Measurements from ENCODE around the gene B3GNT2.

B3GNT2 gene

DNA sequence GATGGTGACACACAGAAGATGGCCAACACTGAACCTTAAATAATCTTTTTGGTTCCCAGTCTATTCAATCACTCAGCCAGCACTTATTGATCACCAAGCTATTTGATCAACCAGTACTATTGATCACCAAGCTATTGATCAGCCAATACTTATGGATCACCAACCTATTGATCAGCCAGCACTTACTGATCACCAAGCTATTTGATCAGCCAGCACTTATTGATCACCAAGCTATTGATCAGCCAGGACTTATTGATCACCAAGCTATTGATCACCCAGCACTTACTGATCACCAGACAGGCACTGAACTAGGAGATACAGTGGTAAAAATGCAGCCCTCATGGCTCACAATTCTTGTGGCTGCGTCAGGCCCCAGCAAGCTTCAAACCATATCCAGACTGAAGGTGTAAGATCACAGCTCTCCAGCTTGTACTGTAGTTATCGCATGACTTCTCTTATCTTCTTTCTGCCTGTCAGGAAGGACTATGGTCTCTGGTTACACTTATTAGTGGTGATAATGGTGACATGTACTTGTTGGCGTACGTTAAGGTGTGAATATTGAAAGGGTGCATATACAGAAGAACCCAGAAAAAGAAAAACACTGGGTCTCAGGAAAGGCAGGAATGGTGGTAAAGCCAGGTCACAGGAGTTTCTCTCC is 18.4 kb upstream of the B3GNT2 start:
- no peak for TF ChIP-seq CTCF (IDR thresholded peaks at IDR 0.05; ENCODE audit: low read depth, low read length, missing control alignments)
- DNase-seq (ENCODE audit: extremely low read depth, low read depth): no peak
- no peak overlapping the region for H3K4me3 ChIP-seq (replicated peaks; ENCODE audit: low read depth, low read length)

GRCh38 chr2:62178741-62179271 is 17.1 kb upstream of the B3GNT2 start:
- no peak for DNase-seq (ENCODE audit: extremely low read depth, low read depth)
- H3K4me3 ChIP-seq (replicated peaks; ENCODE audit: low read depth, low read length): no peak overlapping the region
- TF ChIP-seq CTCF (IDR thresholded peaks at IDR 0.05; ENCODE audit: low read depth, low read length, missing control alignments): no peak

DNA sequence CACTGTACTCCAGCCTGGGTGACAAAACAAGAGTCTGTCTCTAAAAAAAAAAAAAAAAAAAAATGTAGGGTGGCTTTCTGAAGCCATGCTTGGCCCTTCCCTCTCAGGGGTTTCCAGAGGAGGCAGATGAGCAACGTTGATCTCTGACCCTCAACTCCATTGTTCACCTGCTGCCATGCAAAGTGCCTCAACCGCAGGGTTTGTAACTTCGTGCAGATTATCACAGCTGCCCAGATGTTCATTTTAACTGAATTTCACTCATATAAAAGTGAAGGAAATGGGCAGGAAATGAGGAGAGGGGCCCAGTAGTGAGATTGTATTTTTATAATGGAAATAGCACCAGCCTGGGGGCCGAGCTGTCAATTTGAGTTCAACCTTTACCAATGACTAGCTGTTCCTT is 14.9 kb upstream of the B3GNT2 start:
- H3K4me3 ChIP-seq (replicated peaks; ENCODE audit: low read depth, low read length): no peak overlapping the region
- TF ChIP-seq CTCF (IDR thresholded peaks at IDR 0.05; ENCODE audit: low read depth, low read length, missing control alignments): no peak
- no peak for DNase-seq (ENCODE audit: extremely low read depth, low read depth)

GRCh38 chr2:62181843-62182242 is 14.1 kb upstream of the B3GNT2 start:
- DNase-seq (ENCODE audit: extremely low read depth, low read depth): no peak
- TF ChIP-seq CTCF (IDR thresholded peaks at IDR 0.05; ENCODE audit: low read depth, low read length, missing control alignments): no peak
- H3K4me3 ChIP-seq (replicated peaks; ENCODE audit: low read depth, low read length): no peak overlapping the region

DNA sequence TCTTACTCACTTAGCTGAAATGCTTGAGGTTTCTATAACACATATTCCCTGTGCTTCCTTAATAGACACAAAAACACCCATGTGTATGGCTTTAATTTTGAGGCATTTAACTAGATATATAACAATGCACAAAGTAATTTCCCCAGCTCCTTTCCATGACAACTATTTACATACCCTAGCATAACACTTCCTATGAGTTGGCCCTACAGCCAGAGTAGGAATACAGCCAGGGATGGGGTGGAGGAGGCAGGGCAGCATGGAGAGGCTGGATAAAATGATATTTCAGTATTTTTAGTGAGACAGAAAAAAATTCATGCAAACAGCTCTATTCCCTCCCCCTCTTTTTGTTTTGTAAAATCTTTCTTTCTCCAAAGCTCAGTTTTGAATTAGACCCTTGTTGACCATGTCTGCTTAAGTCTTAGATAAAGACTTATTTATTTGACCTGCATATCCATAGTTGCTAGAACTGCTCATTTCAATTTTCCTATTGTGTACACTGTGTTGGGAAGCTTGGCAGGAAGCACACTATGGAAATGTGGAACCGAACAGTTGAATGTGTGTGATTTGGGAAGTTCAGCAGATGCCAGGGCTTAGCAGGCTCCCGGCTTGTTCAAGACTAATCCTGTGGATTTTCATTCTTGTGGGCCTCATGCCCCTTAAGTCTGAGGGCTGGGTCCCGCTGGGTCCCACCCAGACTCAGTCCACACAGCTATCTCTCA is 11.2 kb upstream of the B3GNT2 start:
- no peak for DNase-seq (ENCODE audit: extremely low read depth, low read depth)
- H3K4me3 ChIP-seq (replicated peaks; ENCODE audit: low read depth, low read length): no peak overlapping the region
- TF ChIP-seq CTCF (IDR thresholded peaks at IDR 0.05; ENCODE audit: low read depth, low read length, missing control alignments): no peak

DNA sequence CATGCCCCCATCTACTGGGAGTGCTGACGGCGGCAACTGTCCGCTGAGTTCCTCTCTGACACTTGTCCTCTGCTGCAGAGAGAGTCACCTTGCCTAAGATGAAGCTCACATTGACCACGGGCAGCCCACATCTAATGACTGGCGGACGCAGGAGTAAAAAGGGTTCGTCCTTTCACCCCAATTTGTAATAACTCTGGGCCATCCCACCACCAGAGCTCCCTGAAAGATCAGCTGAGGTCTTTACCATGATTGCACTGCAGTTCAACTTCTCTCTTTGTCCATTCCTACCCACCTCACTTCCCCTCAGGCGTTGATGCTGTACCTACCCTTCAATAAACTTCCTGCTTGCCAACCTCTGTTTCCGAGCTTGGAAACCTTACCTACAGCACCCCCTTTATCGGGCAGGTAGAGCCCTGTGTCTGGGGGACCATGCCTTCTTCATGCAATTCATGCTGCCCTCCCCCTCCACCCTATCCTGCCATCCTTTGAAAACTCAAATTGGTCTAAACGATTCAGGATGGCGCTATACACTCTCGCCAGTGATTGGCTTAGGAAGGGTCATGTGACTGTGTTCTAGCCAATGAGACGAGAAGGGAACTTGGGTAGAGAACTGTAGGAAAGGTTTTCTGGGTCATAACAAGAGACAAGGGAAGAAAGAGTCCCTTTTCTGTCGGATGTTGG is 10.3 kb upstream of the B3GNT2 start:
- no peak for DNase-seq (ENCODE audit: extremely low read depth, low read depth)

More for the DNA sequence above, 10.3 kb upstream of the B3GNT2 start:
- H3K4me3 ChIP-seq (replicated peaks; ENCODE audit: low read depth, low read length): no peak overlapping the region
- no peak for TF ChIP-seq CTCF (IDR thresholded peaks at IDR 0.05; ENCODE audit: low read depth, low read length, missing control alignments)

Data from HFF-Myc (cell line).